AG04449 (cell line): Measurements from ENCODE around the gene EEPD1.

Experiments used
- CTCF ChIA-PET: fragments of 350-600 bp; formaldehyde crosslinking; extraction: SDS; loops from one replicate; lab custom pipeline; 2021; ENCODE audit warnings: antibody characterized with exemption; lab: Yijun Ruan, JAX
- POLR2A ChIA-PET: fragments of 400-600, 350-600 bp; formaldehyde crosslinking; extraction: SDS; loops from one replicate; lab custom pipeline; 2020; ENCODE audit warnings: antibody characterized with exemption, inconsistent platforms; lab: Yijun Ruan, JAX
- DNase-seq: peaks from one replicate; pipeline ENCODE4 v3.0.0-alpha.2; 2010; ENCODE audit warnings: low read depth, low spot score
- H3K4me3 ChIP-seq: 2 replicates; pipeline ENCODE4 v1.5.1; 2011; ENCODE audit warnings: low read depth, mild to moderate bottlenecking, control low read depth, low read length
- TF ChIP-seq, protein P1 (sequence below): IDR thresholded peaks from one replicate; pipeline ENCODE4 v1.5.1; 2011; ENCODE audit warnings: mild to moderate bottlenecking, moderate library complexity, low read length, control low read depth, inconsistent platforms; ENCODE audit not compliant: insufficient read depth; ENCODE audit errors: missing control alignments

The EEPD1 gene

DNA sequence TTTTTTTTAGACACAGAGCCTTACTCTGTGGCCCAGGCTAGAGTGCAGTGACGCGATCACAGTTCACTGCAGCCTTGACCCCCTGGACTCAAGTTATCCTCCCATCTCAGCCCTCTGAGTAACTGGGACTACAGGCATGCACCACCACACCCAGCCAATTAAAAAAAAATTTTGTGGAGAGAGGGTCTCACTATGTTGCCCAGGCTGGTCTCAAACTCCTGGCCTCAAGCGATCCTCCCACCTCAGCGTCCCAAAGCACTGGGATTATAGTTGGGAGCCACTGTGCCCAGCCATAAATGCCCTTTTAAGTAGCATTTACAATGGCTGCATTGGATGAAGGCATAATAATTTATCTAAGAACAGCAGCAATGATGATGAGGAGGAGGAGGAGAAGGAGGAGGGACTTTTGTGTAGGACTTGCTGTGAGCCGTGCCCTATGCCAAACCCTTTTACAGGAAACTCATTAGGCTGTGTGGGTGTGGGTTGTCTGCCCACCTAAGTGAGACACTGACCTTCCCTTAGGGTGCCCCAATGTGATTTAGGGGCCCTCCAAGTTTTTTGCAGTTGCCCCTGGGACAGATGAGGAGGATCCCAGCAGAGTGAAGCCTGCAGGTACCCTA, 51.1 kb downstream of the EEPD1 start:
- no peak for DNase-seq
- ChIA-PET POLR2A (no interaction called here), CTCF (no interaction called here)
- TF ChIP-seq, protein P1, sequence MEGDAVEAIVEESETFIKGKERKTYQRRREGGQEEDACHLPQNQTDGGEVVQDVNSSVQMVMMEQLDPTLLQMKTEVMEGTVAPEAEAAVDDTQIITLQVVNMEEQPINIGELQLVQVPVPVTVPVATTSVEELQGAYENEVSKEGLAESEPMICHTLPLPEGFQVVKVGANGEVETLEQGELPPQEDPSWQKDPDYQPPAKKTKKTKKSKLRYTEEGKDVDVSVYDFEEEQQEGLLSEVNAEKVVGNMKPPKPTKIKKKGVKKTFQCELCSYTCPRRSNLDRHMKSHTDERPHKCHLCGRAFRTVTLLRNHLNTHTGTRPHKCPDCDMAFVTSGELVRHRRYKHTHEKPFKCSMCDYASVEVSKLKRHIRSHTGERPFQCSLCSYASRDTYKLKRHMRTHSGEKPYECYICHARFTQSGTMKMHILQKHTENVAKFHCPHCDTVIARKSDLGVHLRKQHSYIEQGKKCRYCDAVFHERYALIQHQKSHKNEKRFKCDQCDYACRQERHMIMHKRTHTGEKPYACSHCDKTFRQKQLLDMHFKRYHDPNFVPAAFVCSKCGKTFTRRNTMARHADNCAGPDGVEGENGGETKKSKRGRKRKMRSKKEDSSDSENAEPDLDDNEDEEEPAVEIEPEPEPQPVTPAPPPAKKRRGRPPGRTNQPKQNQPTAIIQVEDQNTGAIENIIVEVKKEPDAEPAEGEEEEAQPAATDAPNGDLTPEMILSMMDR: no peak
- no peak overlapping the region for H3K4me3 ChIP-seq

DNA sequence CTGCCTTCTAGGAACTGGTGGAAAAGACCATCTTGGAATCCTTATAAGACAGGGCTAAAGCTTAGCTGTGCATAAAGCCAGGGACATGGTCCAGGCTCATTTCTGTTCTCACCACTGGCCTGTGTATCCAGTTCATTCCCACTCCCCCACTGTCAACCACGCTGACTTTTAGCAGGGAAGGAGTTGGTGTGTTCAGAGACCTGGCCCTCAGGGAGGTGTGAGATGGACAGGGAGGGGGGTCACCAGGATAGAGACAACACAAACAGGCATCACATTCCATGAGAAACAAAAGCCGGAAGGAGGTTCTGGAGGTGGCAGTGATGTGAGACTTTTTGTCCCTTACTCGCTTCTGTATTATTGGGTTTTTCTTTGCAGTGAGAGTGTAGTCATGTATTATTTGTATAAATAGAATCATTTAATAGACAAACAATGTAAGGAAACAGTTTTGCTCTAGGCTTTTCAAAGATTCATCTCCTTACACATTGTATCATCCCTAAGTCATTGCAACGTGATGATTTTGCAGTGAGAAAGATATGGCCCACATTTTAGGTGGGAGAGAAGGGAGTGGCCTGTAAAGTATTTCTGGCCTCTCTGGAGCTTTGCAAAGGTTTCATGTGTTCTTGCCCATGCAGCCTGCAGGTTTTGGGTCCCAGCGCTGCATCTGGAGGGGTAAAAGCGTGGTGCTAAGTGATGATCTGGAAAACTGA, 52.0 kb downstream of the EEPD1 start:
- CTCF ChIA-PET: interaction anchor here (1.7 kb wide), 1 partner anchor 14 kb away, joined by 4 read pairs; no protein-coding TSS in a partner anchor
- no peak overlapping the region for H3K4me3 ChIP-seq
- TF ChIP-seq, protein P1: no peak
- no peak for DNase-seq
- POLR2A ChIA-PET: no interaction called here

DNA sequence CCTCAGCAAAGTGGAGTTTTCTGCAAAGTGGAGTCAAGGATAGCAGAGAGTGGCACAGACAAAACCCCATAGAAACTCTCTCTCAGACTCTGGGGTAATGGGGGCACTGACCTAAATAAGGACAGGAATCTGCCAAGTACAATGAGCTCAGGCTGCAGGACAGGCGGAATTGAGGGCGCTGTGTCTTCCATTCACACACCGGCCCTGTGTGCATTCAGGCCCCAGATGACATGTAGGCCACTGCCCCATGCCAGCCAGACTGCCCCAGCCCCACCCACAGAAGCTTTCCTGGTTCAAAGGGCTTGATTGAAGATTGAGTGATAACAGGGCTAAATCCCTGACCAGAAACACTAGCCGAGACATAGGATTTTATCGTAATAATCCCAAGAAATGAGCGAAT, 52.7 kb downstream of the EEPD1 start:
- DNase-seq: no peak
- CTCF ChIA-PET: interaction anchor here (1.7 kb wide), 1 partner anchor 14 kb away, joined by 4 read pairs; no protein-coding TSS in a partner anchor
- POLR2A ChIA-PET: no interaction called here
- TF ChIP-seq, protein P1: no peak
- H3K4me3 ChIP-seq: no peak overlapping the region

DNA sequence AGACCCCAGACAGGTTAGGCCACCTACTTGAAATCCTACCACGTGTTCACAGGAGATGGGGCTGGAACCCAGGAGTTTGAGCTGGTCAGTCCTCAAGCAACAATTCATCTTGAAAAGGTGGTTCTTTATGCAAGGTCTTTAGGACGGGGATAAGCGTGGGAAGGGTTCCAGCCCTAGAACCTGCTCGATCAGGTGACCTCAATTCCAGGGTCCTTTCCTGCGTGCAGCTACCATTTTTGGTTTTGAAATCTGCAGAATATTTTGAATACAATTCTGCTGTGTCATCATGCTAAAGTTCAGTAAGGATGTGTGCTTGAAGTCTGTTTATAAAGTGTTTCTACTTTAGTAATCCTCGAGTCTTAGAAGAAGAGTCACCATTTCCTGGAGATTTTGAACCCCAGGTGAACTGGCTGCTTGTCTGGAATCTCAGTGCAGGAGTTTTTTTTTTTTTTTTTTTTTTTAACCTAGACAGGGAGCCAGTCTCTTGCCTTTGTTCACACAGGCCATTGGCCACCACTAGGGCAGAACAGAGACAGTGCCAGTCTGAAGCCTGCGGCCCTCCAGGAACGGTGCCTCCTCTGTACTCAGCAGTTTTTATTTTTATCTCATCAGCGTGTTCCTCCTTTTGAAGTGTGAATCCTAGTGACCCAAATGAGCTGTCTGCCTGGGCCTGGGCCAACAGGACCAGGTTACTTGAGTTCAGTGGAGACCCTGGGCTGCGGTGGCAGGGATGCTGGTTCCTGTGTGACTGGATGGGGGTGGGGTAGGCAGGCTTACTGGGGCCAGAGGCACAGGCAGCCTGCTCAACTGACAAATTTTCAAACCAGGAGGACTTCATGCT, 54.6 kb downstream of the EEPD1 start:
- TF ChIP-seq, protein P1: peak; percentile 21
- no peak overlapping the region for H3K4me3 ChIP-seq
- ChIA-PET CTCF (interaction anchor here (0.6 to 0.8 kb wide), 2 partner anchors 8 to 223 kb away, joined by 3 to 4 read pairs; no protein-coding TSS in a partner anchor), POLR2A (no interaction called here)
- DNase-seq: no peak

DNA sequence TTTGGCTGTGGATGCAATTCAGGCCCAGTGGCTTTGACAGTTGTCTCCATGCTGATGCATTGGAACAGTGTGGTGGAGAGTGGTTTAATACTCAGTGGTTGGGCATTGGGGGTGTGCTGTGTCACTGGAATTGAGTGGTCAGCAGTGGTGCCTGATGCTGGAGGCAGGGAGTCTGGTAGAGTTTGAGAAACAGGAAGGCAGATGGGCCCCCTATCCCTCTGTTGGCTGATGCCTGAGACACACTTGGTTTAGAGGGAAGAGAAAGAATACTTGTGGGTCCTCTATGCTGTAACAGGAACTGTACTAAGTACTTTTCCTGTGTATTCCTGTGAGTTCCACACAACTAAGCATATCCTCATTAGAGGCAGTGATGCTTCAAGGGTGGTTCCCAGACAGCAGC, 55.4 kb downstream of the EEPD1 start:
- ChIA-PET POLR2A (no interaction called here), CTCF (interaction anchor here (1.1 kb wide), 1 partner anchor 12 kb away, joined by 3 read pairs; no protein-coding TSS in a partner anchor)
- TF ChIP-seq, protein P1: no peak
- no peak for DNase-seq
- no peak overlapping the region for H3K4me3 ChIP-seq
